ENCODE measurements around the gene RANBP9.

The RANBP9 gene

DNA sequence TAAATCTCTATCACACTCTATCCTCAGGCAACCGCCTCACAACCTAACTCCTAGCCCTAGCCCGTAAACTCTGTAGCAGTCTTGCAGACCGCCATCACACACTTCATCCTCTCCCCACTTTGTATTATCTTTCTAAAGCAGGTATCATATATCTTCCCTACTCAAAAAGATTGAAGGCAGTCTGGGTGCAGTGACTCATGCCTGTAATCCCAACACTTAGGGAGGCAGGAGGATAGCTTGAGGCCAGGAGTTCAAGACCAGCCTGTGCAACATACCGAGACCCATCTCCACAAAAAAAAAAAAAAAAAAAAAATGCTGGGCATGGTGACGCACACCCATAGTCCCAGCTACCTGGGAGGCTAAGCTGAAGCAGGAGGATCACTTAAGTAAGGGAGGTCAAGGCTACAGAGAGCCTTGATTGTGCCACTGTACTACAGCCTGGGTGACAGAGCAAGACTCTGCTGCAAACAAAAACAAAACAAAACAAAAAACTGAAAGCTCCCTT lies 22.9 kb downstream of the RANBP9 start (continued):
- TF ChIP-seq POU6F1 (CRISPR knock-in tag; IDR thresholded peaks at IDR 0.05; ENCODE audit: borderline replicate concordance, low read depth) (no peak), RARB (CRISPR knock-in tag; IDR thresholded peaks at IDR 0.05) (no peak), ESRRG (CRISPR knock-in tag; IDR thresholded peaks at IDR 0.05) (no peak), CREB5 (CRISPR knock-in tag; IDR thresholded peaks at IDR 0.05; ENCODE audit: low read depth) (no peak)

DNA sequence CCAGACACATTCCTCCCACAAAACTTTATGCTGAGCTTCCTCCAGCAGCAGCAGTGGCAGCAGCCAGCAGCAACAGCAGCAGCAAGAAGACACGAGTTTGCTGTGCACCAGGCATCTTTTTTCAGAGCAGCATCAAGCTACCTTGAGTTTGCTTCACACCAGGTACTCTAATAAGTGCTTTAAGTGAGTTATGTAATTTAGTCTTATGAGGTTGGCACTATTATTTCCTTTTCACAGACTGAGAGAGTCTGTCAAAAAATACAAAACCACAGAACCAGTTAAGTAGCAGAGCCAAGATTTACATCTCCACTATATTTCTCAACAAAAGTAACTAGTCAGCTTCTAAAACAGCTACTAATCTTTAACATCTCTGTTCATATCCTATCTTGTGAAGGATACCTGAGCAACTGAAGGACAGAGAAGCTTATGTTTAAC lies 23.7 kb downstream of the RANBP9 start:
- no peak for TF ChIP-seq ZC3H10 (CRISPR knock-in tag; IDR thresholded peaks at IDR 0.05)
- no peak for TF ChIP-seq ARNTL (CRISPR knock-in tag; IDR thresholded peaks at IDR 0.05; ENCODE audit: borderline replicate concordance, low read depth)
- no peak for TF ChIP-seq ESRRG (CRISPR knock-in tag; IDR thresholded peaks at IDR 0.05)
- TF ChIP-seq POU6F1 (CRISPR knock-in tag; IDR thresholded peaks at IDR 0.05; ENCODE audit: borderline replicate concordance, low read depth), result no peak
- no peak for TF ChIP-seq TCF4 (CRISPR knock-in tag; IDR thresholded peaks at IDR 0.05; ENCODE audit: borderline replicate concordance)
- peak; percentile 33; the same call in 1 of the 3 replicates for ATAC-seq

DNA sequence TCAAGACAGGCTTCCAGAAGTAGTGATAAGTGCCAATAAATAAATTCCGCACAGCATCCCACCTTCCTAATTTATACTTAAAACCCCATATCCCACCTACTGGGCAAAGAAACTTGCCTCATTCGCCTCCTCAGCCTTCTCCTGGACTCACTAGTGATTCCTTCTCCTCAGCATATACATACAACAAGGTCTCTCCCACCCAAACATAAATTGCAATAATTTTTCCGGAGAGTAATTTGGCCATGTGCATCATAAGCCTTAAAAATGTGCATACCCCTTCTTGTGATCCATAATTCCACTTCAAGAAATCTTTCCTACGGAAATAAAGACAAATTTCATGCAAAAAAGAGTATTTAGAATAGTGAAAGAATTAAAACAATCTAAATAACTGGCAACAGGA lies 26.8 kb downstream of the RANBP9 start:
- TF ChIP-seq SNAI2 (CRISPR knock-in tag; IDR thresholded peaks at IDR 0.05) (no peak), TOX (CRISPR knock-in tag; IDR thresholded peaks at IDR 0.05; ENCODE audit: borderline replicate concordance) (no peak), CSRNP3 (CRISPR knock-in tag; IDR thresholded peaks at IDR 0.05) (no peak), CREB5 (CRISPR knock-in tag; IDR thresholded peaks at IDR 0.05; ENCODE audit: low read depth) (no peak), GLIS3 (CRISPR knock-in tag; IDR thresholded peaks at IDR 0.05) (no peak), ISL1 (CRISPR knock-in tag; IDR thresholded peaks at IDR 0.05) (no peak), PPARA (CRISPR knock-in tag; IDR thresholded peaks at IDR 0.05; ENCODE audit: borderline replicate concordance) (no peak), ZC3H10 (CRISPR knock-in tag; IDR thresholded peaks at IDR 0.05) (no peak), PATZ1 (CRISPR knock-in tag; IDR thresholded peaks at IDR 0.05; ENCODE audit: borderline replicate concordance) (no peak), OSR1 (CRISPR knock-in tag; IDR thresholded peaks at IDR 0.05) (no peak), ZNF565 (CRISPR knock-in tag; conservative IDR thresholded peaks at IDR 0.05; ENCODE audit: low read depth) (no peak), ZNF8 (CRISPR knock-in tag; IDR thresholded peaks at IDR 0.05) (no peak), ARNTL (CRISPR knock-in tag; IDR thresholded peaks at IDR 0.05; ENCODE audit: borderline replicate concordance, low read depth) (no peak), ZFP3 (CRISPR knock-in tag; IDR thresholded peaks at IDR 0.05) (no peak), POU6F1 (CRISPR knock-in tag; IDR thresholded peaks at IDR 0.05; ENCODE audit: borderline replicate concordance, low read depth) (no peak), ESRRG (CRISPR knock-in tag; IDR thresholded peaks at IDR 0.05) (no peak), ZFP30 (CRISPR knock-in tag; IDR thresholded peaks at IDR 0.05) (no peak), RARB (CRISPR knock-in tag; IDR thresholded peaks at IDR 0.05) (no peak), TCF4 (CRISPR knock-in tag; IDR thresholded peaks at IDR 0.05; ENCODE audit: borderline replicate concordance) (no peak)
- TF ChIP-seq, protein P1, sequence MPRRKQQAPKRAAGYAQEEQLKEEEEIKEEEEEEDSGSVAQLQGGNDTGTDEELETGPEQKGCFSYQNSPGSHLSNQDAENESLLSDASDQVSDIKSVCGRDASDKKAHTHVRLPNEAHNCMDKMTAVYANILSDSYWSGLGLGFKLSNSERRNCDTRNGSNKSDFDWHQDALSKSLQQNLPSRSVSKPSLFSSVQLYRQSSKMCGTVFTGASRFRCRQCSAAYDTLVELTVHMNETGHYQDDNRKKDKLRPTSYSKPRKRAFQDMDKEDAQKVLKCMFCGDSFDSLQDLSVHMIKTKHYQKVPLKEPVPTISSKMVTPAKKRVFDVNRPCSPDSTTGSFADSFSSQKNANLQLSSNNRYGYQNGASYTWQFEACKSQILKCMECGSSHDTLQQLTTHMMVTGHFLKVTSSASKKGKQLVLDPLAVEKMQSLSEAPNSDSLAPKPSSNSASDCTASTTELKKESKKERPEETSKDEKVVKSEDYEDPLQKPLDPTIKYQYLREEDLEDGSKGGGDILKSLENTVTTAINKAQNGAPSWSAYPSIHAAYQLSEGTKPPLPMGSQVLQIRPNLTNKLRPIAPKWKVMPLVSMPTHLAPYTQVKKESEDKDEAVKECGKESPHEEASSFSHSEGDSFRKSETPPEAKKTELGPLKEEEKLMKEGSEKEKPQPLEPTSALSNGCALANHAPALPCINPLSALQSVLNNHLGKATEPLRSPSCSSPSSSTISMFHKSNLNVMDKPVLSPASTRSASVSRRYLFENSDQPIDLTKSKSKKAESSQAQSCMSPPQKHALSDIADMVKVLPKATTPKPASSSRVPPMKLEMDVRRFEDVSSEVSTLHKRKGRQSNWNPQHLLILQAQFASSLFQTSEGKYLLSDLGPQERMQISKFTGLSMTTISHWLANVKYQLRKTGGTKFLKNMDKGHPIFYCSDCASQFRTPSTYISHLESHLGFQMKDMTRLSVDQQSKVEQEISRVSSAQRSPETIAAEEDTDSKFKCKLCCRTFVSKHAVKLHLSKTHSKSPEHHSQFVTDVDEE (CRISPR knock-in tag; IDR thresholded peaks at IDR 0.05), result no peak
- ATAC-seq, result no peak

All from SK-N-SH treated with all-trans-retinoic acid at 6 μM for 48 hours (cell line).